HG03135 (cell line): ENCODE results near the gene LAPTM5.

Experiments used
- ATAC-seq: cut with Tn5 transposase; IDR thresholded peaks from one replicate; pipeline ENCODE4 v1.9.1; 2021; ENCODE audit warnings: mild to moderate bottlenecking, moderate library complexity; ENCODE audit not compliant: unreplicated experiment

Gene LAPTM5

DNA sequence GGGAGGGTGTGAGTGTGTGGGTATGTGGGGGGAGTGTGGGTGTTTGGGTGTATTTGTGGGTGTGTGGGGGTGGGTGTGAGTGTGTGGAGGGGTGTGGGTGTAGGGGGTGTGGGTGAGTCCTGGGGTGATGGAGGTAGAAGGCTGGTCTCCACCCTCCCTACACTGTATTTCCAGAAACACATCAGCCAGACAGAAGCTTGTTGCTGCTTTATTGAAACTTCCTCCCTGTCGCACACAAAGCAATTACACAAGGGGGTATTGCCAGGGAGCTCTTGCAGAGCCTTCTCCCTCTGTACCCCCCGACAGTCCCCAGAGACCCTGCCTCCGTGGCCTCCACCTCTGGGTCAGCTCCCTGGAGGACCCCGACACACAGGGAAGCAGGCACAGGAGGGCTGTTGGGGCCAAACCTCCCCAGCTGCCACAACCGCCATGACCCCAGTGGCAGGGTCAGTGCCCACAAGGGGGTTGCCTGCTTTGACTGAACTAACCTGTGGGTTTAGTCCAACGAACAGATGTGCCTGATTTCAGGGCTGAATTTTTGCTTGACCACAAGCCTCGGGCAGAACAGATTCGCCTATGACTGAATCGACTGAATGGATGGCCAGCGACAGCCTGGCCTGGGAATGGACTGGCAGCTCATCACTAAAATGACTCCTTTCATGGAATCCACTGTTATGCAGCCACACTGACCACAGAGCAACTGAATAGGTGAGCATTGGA lies 25.1 kb downstream of the LAPTM5 start:
- no peak for ATAC-seq

GRCh38 chr1:30731806-30732276 lies 25.7 kb downstream of the LAPTM5 start:
- ATAC-seq = no peak

DNA sequence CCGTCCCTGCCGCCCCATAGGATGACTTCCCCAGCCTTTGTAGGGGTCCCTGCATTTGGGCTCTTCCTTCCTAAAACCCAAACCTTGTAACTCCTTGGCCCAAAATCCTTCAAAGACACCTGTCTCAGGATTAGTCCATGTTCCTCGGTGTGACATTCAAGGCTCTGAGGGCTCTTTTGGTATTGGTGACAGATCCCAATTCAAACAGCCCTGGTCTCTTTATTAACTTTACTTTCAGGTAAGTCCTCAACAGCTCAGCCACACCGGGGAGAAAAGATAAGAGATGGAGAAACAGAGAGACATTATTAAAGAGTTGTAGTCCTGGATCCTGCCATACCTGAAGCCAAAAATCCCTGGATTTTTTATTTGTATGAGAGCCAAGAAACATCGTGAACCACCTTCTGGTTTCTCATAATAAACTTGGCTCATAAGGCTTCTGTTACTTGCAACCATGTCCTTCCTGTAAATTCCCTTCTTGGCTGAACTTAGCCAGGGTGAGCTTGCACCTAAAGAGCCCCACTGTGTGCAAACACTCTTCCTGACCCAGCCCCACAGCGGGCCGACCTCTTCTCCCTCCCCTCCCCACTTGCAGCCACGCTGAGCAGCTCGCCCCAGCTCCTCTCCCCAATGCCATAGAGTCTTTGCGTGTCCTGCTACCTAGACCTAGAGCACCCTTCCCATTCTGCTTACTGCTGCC lies 26.3 kb downstream of the LAPTM5 start:
- ATAC-seq = no peak

GRCh38 chr1:30730346-30731108 lies 27.0 kb downstream of the LAPTM5 start:
- ATAC-seq = no peak

- ATAC-seq = no peak
Measured at GRCh38 chr1:30729901-30730300, 27.7 kb downstream of the LAPTM5 start.

DNA sequence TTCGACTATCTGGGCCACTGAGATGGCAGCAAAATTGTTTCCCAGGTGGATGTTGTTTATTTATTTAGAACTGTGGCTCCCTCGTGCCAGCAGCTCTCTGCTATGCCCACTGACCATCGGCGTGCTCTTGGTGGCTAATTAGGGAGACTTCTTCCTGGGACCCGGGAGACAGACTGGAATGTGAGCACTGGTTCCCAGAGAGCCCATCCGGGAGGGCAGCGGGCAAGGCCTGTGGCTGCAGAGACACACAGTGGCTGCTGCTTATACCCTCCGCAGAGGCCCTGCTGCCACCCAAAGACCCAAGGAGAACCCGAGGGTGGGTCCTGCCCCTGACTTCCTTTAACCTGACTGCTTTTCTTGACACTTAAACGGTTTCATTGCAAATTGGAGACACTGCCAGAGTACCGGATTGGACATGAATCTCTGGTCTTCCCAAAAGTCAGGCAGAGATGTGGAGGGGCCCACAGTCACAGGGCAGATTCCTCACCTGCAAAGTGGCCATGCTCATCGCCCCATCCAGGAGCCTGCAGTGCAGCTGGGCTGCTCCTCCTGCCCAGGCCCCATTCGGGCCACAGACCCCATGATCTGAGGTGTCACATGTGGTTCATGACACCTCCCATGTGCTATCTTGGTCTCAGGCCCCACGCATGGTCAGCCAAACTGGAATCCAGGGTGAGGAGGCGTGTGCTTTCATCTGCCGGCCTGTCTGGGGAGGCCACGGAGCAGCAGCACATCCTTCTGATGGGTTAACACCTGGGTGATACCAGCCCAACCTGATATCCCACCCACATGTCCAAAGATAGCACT lies 28.5 kb downstream of the LAPTM5 start:
- no peak for ATAC-seq

- ATAC-seq = no peak
Measured at GRCh38 chr1:30728340-30728739, 29.2 kb downstream of the LAPTM5 start.

- ATAC-seq = no peak
Measured at GRCh38 chr1:30727824-30728223, 29.8 kb downstream of the LAPTM5 start.

GRCh38 chr1:30726773-30727684 lies 30.5 kb downstream of the LAPTM5 start:
- ATAC-seq = no peak

- no peak for ATAC-seq
Measured at GRCh38 chr1:30726236-30726635, 31.3 kb downstream of the LAPTM5 start.

DNA sequence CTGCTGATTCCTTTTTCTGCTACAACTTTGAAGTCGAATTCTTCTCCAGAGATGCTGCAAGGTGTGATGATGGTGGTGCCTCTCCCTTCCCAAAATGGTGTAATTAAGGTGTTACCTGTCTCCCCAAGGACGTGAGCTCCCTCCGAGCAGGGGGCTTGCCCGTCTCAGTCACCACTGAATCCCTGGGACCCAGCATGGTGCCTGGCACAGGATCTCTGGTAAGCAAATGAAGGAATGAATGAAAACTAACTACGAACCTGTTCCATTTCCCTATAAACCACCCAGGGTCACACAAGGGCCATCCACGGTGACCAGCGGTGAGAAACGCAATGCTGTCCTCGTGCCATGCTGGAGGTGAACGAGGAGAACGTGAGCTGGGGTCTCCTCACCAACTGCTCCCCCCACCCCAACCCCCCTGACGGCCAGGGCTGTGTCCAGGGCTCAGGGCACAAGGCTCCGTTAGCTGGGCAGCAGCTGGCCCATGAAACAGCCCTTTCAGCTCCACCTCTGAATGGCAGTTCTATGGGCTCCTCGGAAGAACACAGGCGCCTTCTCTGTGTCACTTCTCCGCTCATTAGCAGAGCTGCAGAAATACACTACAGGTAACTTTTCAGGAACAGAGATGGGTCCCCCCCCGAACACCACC lies 32.0 kb downstream of the LAPTM5 start:
- ATAC-seq = no peak

GRCh38 chr1:30724655-30725421 lies 32.7 kb downstream of the LAPTM5 start:
- no peak for ATAC-seq

- ATAC-seq = no peak
Measured at GRCh38 chr1:30724175-30724574, 33.4 kb downstream of the LAPTM5 start.

GRCh38 chr1:30723331-30723755 lies 34.2 kb downstream of the LAPTM5 start, which contains the start of gene MATN1:
TSS of gene MATN1 (minus strand) at chr1:30723585. CDS start at chr1:30723551, 34 bp downstream.
- ATAC-seq = no peak

DNA sequence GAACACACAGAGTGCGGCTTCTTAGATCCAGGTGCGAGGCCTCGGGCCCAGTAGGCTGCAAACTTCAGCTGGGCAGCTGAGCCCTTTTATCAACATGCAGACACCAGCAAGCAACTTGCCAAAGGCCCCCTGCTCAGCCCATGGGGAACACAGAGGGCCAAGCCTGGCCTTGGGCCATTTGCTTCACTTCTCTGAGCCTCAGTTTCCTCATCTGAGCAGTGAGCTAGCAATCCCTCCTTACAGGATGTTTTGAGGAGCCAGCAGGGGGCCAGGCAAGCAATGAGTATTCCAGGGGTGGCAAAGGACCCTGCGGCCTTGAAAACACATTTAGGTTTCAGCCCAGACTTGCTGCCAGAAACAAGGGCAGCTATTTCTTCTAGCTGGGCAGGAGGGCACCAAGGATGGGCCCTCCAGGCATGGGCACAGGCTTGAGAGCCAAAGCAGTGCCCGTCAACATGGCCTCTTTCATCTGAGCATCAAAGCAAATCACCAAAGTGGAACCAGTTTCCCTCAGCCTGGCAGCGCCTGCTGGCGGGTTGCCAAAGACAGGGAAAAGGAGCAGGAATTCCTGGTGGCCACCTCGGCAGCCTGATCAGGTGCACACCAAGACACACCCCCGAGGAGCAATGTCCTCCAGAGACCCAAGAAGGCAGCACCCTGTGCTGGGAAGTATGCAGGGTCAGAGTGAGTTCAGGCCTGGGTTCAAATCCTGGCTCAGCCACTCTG lies 35.6 kb downstream of the LAPTM5 start:
- no peak for ATAC-seq

DNA sequence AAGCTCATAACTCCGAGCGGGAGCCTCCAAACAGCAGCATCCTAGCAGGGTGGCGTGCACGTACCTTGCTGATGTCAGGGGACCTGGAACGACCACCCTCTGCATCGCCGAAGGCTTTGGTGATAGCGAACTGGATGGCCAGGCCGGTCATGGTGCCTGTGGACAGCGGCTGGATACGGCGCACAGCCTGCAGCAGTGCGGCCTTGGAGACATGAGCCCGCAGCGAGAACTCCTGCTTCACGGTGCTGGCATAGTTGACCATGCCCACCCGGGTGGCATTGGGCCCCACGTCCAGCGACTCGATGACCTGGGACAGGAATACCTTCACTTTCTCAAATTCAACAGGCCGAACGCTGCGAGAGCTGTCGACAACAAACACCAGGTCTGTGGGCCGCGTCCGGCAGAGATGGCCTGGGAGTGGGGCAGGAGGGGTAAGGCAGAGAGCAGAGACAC lies 36.2 kb downstream of the LAPTM5 start:
- ATAC-seq = no peak
